H1 (cell line): ENCODE data around the gene SMIM35. TPM values are rescaled to one million over a fixed set of nuclear protein-coding genes. Genes with fewer than 3 reads are reported as not detected.

Experiments
- CTCF ChIA-PET: fragments of 300-600 bp; sonication (Branson Sonifier 250); formaldehyde crosslinking; loops from one replicate; lab custom pipeline; 2021; ENCODE audit not compliant: partially characterized antibody; lab: Charles Lee
- POLR2A ChIA-PET: fragments of 300-600 bp; sonication (Branson Sonifier 250); formaldehyde crosslinking; loops from one replicate; lab custom pipeline; 2021; ENCODE audit warnings: inconsistent platforms; ENCODE audit not compliant: partially characterized antibody; lab: Charles Lee
- DNase-seq, 2 experiments: peaks; one replicate each; pipeline versions ENCODE4 v3.0.0 to v3.0.0-alpha.2; 2010 to 2022; ENCODE audit warnings: low spot score in 2 of 2, low read depth in 1 of 2, mixed read lengths in 1 of 2
- FAIRE-seq: peaks from 2 replicates; lab custom pipeline; 2011; peaks lifted over from hg19 to GRCh38; lab: Jason Lieb, UNC
- H2AFZ ChIP-seq: 2 replicates; pipeline ENCODE4 v1.8.1; 2012; ENCODE audit warnings: low read length, inconsistent platforms
- H2AK5ac ChIP-seq: 2 replicates; pipeline ENCODE4 v1.6.1; 2013; ENCODE audit warnings: low read depth, low read length
- H2BK120ac ChIP-seq: replicated peaks from 2 replicates; pipeline ENCODE3; 2013; ENCODE audit warnings: low read depth, low read length, inconsistent platforms
- H2BK12ac ChIP-seq: 2 replicates; pipeline ENCODE4 v1.6.1; 2013; ENCODE audit warnings: low read depth, low read length
- H2BK15ac ChIP-seq: 2 replicates; pipeline ENCODE4 v1.6.1; 2013; ENCODE audit warnings: low read length
- H2BK20ac ChIP-seq: 2 replicates; pipeline ENCODE4 v1.6.1; 2013; ENCODE audit warnings: low read length
- H2BK5ac ChIP-seq: 2 replicates; pipeline ENCODE4 v1.6.1; 2013; ENCODE audit warnings: low read depth, low read length
- H3K14ac ChIP-seq: 2 replicates; pipeline ENCODE4 v1.6.1; 2013; ENCODE audit warnings: inconsistent platforms; ENCODE audit not compliant: insufficient read length
- H3K18ac ChIP-seq: 2 replicates; pipeline ENCODE4 v1.6.1; 2013; ENCODE audit warnings: low read length; ENCODE audit errors: extremely low read depth
- H3K23ac ChIP-seq: 2 replicates; pipeline ENCODE4 v1.6.1; 2013; ENCODE audit warnings: inconsistent platforms; ENCODE audit not compliant: insufficient read length
- H3K23me2 ChIP-seq: 2 replicates; pipeline ENCODE4 v1.6.1; 2013; ENCODE audit warnings: low read depth, low read length
- H3K27ac ChIP-seq: 2 replicates; pipeline ENCODE4 v1.6.1; 2011; ENCODE audit warnings: low read depth, low read length, inconsistent platforms
- H3K27me3 ChIP-seq, 4 experiments: replicated peaks in 1 of 4; 1 replicate in 1 of 4; 2 replicates in 3 of 4; pipeline versions ENCODE4 v1.6.1 to v1.8.1; 2011 to 2013; ENCODE audit warnings: low read length in 3 of 4, mild to moderate bottlenecking in 3 of 4, inconsistent platforms in 2 of 4, mixed read lengths in 2 of 4, moderate library complexity in 1 of 4; ENCODE audit not compliant: control insufficient read depth in 3 of 4, insufficient read depth in 3 of 4; ENCODE audit errors: extremely low read depth in 1 of 4
- H3K36me3 ChIP-seq, 4 experiments: 2 replicates each; pipeline versions ENCODE4 v1.6.1 to v1.8.1; 2011 to 2013; ENCODE audit warnings: mild to moderate bottlenecking in 4 of 4, low read length in 3 of 4, moderate library complexity in 2 of 4, control low read depth in 1 of 4, inconsistent platforms in 1 of 4; ENCODE audit not compliant: insufficient read depth in 4 of 4, control insufficient read depth in 2 of 4
- H3K4ac ChIP-seq: replicated peaks from 2 replicates; pipeline ENCODE3; 2013; ENCODE audit warnings: low read length, low read depth, mixed read lengths, inconsistent platforms; ENCODE audit not compliant: insufficient read length
- H3K4me1 ChIP-seq, 4 experiments: replicated peaks in 1 of 4; 1 replicate in 1 of 4; 2 replicates in 3 of 4; pipeline versions ENCODE4 v1.6.1 to v1.8.1; 2011 to 2013; ENCODE audit warnings: low read length in 3 of 4, inconsistent platforms in 2 of 4, mixed read lengths in 1 of 4; ENCODE audit not compliant: insufficient read depth in 4 of 4, control insufficient read depth in 3 of 4
- H3K4me2 ChIP-seq, 2 experiments: 2 replicates each; pipeline versions ENCODE4 v1.6.1 to v1.8.1; 2011 to 2013; ENCODE audit warnings: low read depth in 2 of 2, low read length in 2 of 2, control low read depth in 1 of 2, inconsistent platforms in 1 of 2, mild to moderate bottlenecking in 1 of 2; ENCODE audit not compliant: insufficient read depth in 1 of 2
- H3K4me3 ChIP-seq, 4 experiments: fragments of 200-600, 300-600 bp in 1 of 4; sonication (generic), shearing (Covaris generic), sonication (Bioruptor Twin) in 1 of 4; 2 replicates each; pipeline versions ENCODE4 v1.5.1 to v1.8.1; 2011 to 2016; ENCODE audit warnings: low read length in 4 of 4, low read depth in 3 of 4, control low read depth in 2 of 4, inconsistent platforms in 2 of 4, mild to moderate bottlenecking in 2 of 4, mixed read lengths in 1 of 4, moderate library complexity in 1 of 4; ENCODE audit not compliant: insufficient read depth in 2 of 4; ENCODE audit errors: extremely low read depth in 1 of 4
- H3K56ac ChIP-seq: replicated peaks from 2 replicates; pipeline ENCODE3; 2013; ENCODE audit warnings: low read depth, mild to moderate bottlenecking, mixed read lengths, low read length, inconsistent platforms; ENCODE audit not compliant: insufficient read length
- H3K79me1 ChIP-seq: 2 replicates; pipeline ENCODE4 v1.6.1; 2013; ENCODE audit warnings: low read depth, low read length, control low read depth
- H3K79me2 ChIP-seq, 2 experiments: 2 replicates each; pipeline versions ENCODE4 v1.6.1 to v1.8.1; 2012 to 2013; ENCODE audit warnings: low read length in 2 of 2, mild to moderate bottlenecking in 2 of 2, inconsistent platforms in 1 of 2; ENCODE audit not compliant: insufficient read depth in 2 of 2, control insufficient read depth in 1 of 2
- H3K9ac ChIP-seq, 4 experiments: replicated peaks in 1 of 4; 1 replicate in 1 of 4; 2 replicates in 3 of 4; pipeline versions ENCODE4 v1.6.1 to v1.8.1; 2011 to 2013; ENCODE audit warnings: low read depth in 3 of 4, low read length in 3 of 4, control low read depth in 2 of 4, mild to moderate bottlenecking in 2 of 4, moderate library complexity in 2 of 4, inconsistent platforms in 1 of 4; ENCODE audit errors: extremely low read depth in 1 of 4
- H3K9me3 ChIP-seq, 2 experiments: 2 replicates each; pipeline versions ENCODE4 v1.6.1 to v1.8.1; 2012 to 2013; ENCODE audit warnings: mild to moderate bottlenecking in 2 of 2, moderate library complexity in 2 of 2, control low read depth in 1 of 2, inconsistent platforms in 1 of 2, low read depth in 1 of 2, low read length in 1 of 2, mixed read lengths in 1 of 2; ENCODE audit not compliant: insufficient read depth in 2 of 2
- H4K20me1 ChIP-seq, 2 experiments: replicated peaks in 1 of 2; 2 replicates each; pipeline versions ENCODE3 to v1.8.1; 2011 to 2013; ENCODE audit warnings: inconsistent platforms in 2 of 2, low read length in 2 of 2, mild to moderate bottlenecking in 1 of 2; ENCODE audit not compliant: insufficient read depth in 2 of 2, control insufficient read depth in 1 of 2
- H4K5ac ChIP-seq: 2 replicates; pipeline ENCODE4 v1.6.1; 2013; ENCODE audit warnings: low read length, low read depth, mixed read lengths, inconsistent platforms; ENCODE audit not compliant: insufficient read length
- H4K8ac ChIP-seq: 2 replicates; pipeline ENCODE4 v1.8.0; 2013; ENCODE audit warnings: mild to moderate bottlenecking, moderate library complexity, low read length, inconsistent platforms; ENCODE audit not compliant: insufficient read depth; ENCODE audit errors: extremely low read depth
- H4K91ac ChIP-seq: replicated peaks from 2 replicates; pipeline ENCODE3; 2013; ENCODE audit warnings: low read length, mixed read lengths, inconsistent platforms; ENCODE audit not compliant: insufficient read length
- CTCF ChIP-seq, 3 experiments: IDR thresholded peaks; 1 replicate in 2 of 3; 2 replicates in 1 of 3; pipeline versions ENCODE4 v1.5.1 to v1.6.1; 2011; ENCODE audit warnings: low read length in 3 of 3, mild to moderate bottlenecking in 3 of 3, inconsistent platforms in 2 of 3, low read depth in 1 of 3, moderate library complexity in 1 of 3; ENCODE audit not compliant: insufficient read depth in 1 of 3; ENCODE audit errors: control extremely low read depth in 1 of 3
- NRF1 ChIP-seq: IDR thresholded peaks from 2 replicates; pipeline ENCODE4 v1.6.1; 2011; ENCODE audit warnings: mild to moderate bottlenecking, low read depth, low read length, improper control_type of control experiment
- WGBS, 2 experiments: shearing (Covaris generic) in 1 of 2; methylation state at CpG; one replicate each; pipeline versions ENCODE4 v1.1.6 to v1.1.7; 2013 to 2015; ENCODE audit warnings: low lambda C conversion rate in 2 of 2, mixed read lengths in 2 of 2, inconsistent platforms in 1 of 2, low coverage in 1 of 2, missing lambda C conversion rate in 1 of 2; ENCODE audit not compliant: insufficient replicate concordance in 2 of 2, insufficient coverage in 1 of 2, insufficient read length in 1 of 2; ENCODE audit errors: extremely low coverage in 1 of 2, missing lambda C conversion rate in 1 of 2; 5-methylcytosine and 5-hydroxymethylcytosine counted together
- polyA plus RNA-seq, 7 experiments: library from polyadenylated mRNA; depleted of rRNA in 3 of 7; stranded (reverse) in 5 of 7; unstranded in 2 of 7; fragments of >200 nt in 5 of 7; fragments of 200-250 nt in 2 of 7; gene quantifications; 1 replicate in 5 of 7; 2 replicates in 1 of 7; 4 replicates in 1 of 7; pipeline versions ENCODE4 v1.2.1 to v1.2.3, GENCODE V29; 2011 to 2013; ENCODE audit warnings: missing spikeins in 2 of 7, mixed read lengths in 2 of 7
- total RNA-seq: library from RNA; stranded (reverse); fragmentation: NEBNext Ultra II Directional; extraction: Animal tissue kit (Norgen Biotek cat#: 25700); gene quantifications from 2 replicates; pipeline ENCODE4 v1.2.1, GENCODE V29; 2021

The SMIM35 gene
- total and polyA plus RNA-seq, 2 of the 8 experiments (the other 6 are each of a cell fraction or from before 2014, with no cell fraction given): not detected

DNA sequence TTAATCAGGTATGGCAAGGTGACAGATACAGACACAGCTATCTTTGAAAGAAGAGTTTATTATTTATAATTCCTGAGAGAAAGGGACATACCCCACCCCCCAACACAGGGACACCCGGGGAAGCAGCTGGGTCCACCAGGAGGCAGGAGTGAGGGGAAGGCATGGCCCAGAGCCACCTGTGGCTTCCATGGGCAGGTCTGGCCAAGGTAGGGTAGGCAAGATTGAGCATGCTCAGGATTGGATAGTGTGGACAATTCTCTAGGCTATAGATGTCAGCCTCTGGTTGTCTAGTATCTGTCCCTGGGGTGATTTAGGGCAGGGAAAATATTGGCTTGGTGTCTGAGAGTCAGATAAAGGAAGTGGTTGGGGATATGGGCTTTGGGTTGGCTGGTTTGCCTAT is 27.5 kb upstream of the SMIM35 start:
- no peaks in the 10 kb centered on the region for H3K79me1 ChIP-seq
- no peak overlapping the region for H2BK15ac ChIP-seq
- H3K23ac ChIP-seq: no peak overlapping the region
- H3K36me3 ChIP-seq: no peaks in the 10 kb centered on the region
- H2BK20ac ChIP-seq: no peak overlapping the region
- DNase-seq (no peak), FAIRE-seq (no peak)
- no peak overlapping the region for H4K91ac ChIP-seq
- H3K23me2 ChIP-seq: no peaks in the 10 kb centered on the region
- H3K18ac ChIP-seq: no peak overlapping the region; the same call in 1 of the 2 replicates
- H3K4me2 ChIP-seq: no peak overlapping the region
- H2BK5ac ChIP-seq: no peak overlapping the region
- no peak overlapping the region for H3K14ac ChIP-seq
- H3K79me2 ChIP-seq: no peaks in the 10 kb centered on the region
- H3K27ac ChIP-seq: no peak overlapping the region
- H4K8ac ChIP-seq: no peak overlapping the region
- no peak overlapping the region for H4K5ac ChIP-seq
- ChIA-PET CTCF (interaction anchor here (0.9 to 2.1 kb wide), 10 partner anchors 10 to 163 kb away, joined by 3 to 7 read pairs (median 4); no protein-coding TSS in a partner anchor), POLR2A (interaction anchor here (1.0 kb wide), 1 partner anchor 12 kb away, joined by 3 read pairs; no protein-coding TSS in a partner anchor)
- H3K56ac ChIP-seq: no peak overlapping the region
- H2BK120ac ChIP-seq: no peak overlapping the region
- TF ChIP-seq CTCF (IDR thresholded peaks at IDR 0.05; ENCODE audit: control extremely low read depth in 1 of 3, insufficient read depth in 1 of 3, low read depth in 1 of 3, low read length in 3 of 3) (peak in 2 of 3 experiments; percentile 13 to 44; a peak in 2 of 4 replicates), NRF1 (no peak)
- peaks cover 0 to 7% (median 2%) of the 10 kb centered on the region in 4 experiments; a peak in 2 of 7 replicates for H3K4me1 ChIP-seq
- H2AK5ac ChIP-seq: no peak overlapping the region
- H3K4me3 ChIP-seq: no peak overlapping the region
- no peak overlapping the region for H3K9ac ChIP-seq
- no peak overlapping the region for H2BK12ac ChIP-seq
- WGBS, 2 experiments: 64% methylated on average over 1 of the region's 1 CpG; no CpG with 5 or more reads in 1 of the 2 experiments
- no peak overlapping the region for H3K4ac ChIP-seq
- H3K27me3 ChIP-seq: no peaks in the 10 kb centered on the region; a peak in 1 of 7 replicates
- no peaks in the 10 kb centered on the region for H3K9me3 ChIP-seq
- H2AFZ ChIP-seq: no peak overlapping the region
- no peaks in the 10 kb centered on the region for H4K20me1 ChIP-seq
